ENCODE results near the gene KIF13A. TPM values are rescaled to one million over a fixed set of nuclear protein-coding genes. Genes with fewer than 3 reads are reported as not detected.

KIF13A gene
- total RNA-seq, 8 experiments from 2014 or later: 15.5 to 50.5 (median 24.5) TPM

DNA sequence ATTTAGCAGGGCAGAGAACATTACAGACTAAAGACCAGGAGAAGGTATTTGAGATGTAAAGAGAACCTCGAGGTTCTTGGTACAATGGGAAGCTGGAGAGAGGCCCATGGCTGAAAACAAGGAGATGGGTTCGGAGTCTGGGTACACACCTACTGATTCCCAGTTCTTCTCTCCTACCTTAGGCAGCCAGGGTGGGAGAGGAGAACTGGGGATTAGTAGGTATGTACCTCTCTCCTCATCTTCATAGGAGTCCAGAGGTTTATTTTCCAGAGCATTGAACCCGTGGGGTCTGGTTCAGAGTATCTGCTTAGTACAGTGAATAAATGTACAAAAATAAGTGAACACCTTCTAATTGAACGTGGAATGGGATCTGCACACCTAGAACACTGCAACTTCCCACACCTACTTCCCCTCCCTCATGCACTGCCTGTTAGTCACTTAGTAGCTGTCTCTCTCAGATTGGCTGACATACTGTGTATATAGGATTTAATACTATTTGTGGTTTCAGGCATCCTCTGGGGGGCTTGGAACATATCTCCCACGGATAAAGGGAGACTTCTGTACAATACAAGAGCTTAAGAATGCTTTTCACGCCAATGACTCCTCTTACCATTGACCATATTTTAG, 257.2 kb downstream of the KIF13A start:
- ATAC-seq (replicated peaks in 6 of 8): no peak
- Histone ChIP-seq H3K4me1 (replicated peaks in 1 of 2) (peaks cover 0 to 2% of the 10 kb centered on the region in 2 donors), H3K27ac (no peak overlapping the region), H3K4me3 (no peak overlapping the region)
- 30 to 100% (median 70%) methylated on average over 1 to 6 of the region's 6 CpGs for WGBS, 10 experiments
- in situ Hi-C loops (cut with MboI; ENCODE audit: low pct_unique_long_range_greater_than_20kb in 2 of 9, low sequenced_read_pairs in 9 of 9, unreplicated experiment in 9 of 9): no loop called here

DNA sequence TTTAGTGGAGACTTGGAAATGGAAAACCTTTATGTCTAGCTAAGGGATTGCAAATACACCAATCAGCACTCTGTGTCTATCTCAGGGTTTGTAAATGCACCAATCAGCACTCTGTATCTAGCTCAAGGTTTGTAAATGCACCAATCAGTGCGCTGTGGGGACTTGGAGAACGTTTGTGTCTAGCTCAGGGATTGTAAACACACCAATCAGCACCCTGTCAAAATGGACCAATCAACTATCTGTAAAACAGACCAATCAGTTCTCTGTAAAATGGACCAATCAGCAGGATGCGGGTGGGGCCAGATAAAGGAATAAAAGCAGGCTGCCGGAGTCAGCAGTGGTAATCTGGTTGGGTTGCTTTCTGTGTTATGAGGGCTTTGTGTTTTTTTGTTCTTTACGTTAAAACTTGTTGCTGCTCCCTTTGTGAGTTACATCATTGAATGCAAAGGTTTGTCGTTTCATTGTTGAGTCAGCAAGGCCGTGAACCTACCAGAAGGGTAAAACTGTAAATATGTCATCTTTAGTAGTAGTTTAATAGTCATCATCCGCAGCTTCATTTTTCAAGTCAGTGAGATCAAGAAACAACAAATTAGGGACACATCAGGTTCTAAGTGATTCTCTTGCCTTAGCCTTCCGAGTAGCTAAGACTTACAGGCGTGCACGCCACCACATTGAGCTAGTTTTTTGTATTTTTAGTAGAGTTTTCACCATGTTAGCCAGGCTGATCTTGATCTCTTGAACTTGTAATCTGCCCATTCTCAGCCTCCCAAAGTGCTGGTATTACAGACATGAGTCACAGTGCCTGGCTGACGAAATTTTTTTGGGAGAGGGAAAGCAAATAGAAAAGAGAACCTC, 258.0 kb downstream of the KIF13A start:
- no peak for ATAC-seq (replicated peaks in 6 of 8)
- in situ Hi-C loops (cut with MboI; ENCODE audit: low pct_unique_long_range_greater_than_20kb in 2 of 9, low sequenced_read_pairs in 9 of 9, unreplicated experiment in 9 of 9): no loop called here
- 44 to 89% (median 78%) methylated on average over 1 to 11 of the region's 12 CpGs for WGBS, 10 experiments

DNA sequence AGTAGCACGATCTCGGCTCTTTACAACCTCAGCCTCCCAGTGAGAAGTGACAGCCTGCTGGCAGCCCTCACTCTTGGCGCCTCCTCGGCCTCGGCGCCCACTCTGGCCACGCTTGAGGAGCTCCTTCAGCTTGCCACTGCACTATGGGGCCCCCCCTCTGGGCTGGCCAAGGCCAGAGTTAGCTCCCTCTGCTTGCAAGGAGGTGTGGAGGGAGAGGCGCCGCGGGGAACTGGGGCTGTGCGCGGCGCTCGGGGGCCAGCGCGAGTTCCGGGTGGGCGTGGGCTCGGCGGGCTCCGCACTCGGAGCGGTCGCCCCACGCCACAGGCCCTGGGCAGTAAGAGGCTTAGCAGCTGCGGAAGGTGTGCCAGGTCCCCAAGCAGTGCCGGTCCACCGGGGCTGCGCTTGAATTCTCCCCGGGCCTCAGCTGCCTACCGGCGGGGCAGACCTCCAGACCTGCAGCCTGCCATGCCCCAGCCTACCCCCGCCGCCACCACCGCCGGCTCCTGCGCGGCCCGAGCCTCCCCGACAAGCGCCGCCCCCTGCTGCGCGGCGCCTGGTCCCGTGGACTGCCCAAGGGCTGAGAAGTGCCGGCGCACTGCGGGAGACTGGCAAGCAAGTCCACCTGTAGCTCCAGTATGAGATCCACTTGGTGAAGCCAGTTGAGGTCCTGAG, 258.7 kb downstream of the KIF13A start:
- 67 to 100% methylated on average over 1 to 2 of the region's 49 CpGs; no CpG with 5 or more reads in 8 of the 10 experiments for WGBS, 10 experiments

More for the DNA sequence above, 258.0 kb downstream of the KIF13A start:
- Histone ChIP-seq H3K4me3 (no peak overlapping the region), H3K4me1 (replicated peaks in 1 of 2) (peaks cover 4% of the 10 kb centered on the region in 2 donors), H3K27ac (no peak overlapping the region)

DNA sequence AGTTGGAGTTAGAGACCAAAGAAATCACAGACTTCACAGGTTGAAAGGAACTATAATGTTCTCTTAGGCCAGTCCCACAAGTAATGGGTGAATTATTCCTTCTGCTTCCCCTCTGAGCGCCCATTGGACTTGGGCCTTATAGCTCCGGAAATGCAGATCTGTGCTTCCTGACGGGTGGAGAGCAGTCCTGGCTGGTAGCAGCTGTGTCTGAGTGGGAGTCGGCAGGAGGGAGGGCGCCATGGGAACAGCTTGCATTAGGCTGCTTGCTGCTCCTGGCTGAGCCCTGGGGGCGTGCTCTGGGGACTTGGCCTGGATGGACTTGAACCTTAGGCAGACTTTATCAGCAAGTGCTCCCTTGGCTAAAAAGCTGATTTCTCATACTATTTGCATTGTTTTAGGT, 262.4 kb downstream of the KIF13A start:
- in situ Hi-C loops (cut with MboI; ENCODE audit: low pct_unique_long_range_greater_than_20kb in 2 of 9, low sequenced_read_pairs in 9 of 9, unreplicated experiment in 9 of 9): no loop called here
- Histone ChIP-seq H3K27ac (no peak overlapping the region), H3K4me3 (no peak overlapping the region), H3K4me1 (replicated peaks in 1 of 2) (peaks cover 4% of the 10 kb centered on the region in 2 donors)
- peak; percentile 68 to 99 (median 86) for ATAC-seq (replicated peaks in 6 of 8)
- 0 to 44% (median 11%) methylated on average over 1 to 6 of the region's 6 CpGs; no CpG with 5 or more reads in 4 of the 10 experiments for WGBS, 10 experiments

More for the DNA sequence above, 258.7 kb downstream of the KIF13A start:
- no peak overlapping the region for H3K27ac ChIP-seq
- in situ Hi-C loops (cut with MboI; ENCODE audit: low pct_unique_long_range_greater_than_20kb in 2 of 9, low sequenced_read_pairs in 9 of 9, unreplicated experiment in 9 of 9): no loop called here
- no peak overlapping the region for H3K4me3 ChIP-seq
- peaks cover 4% of the 10 kb centered on the region in 2 donors for H3K4me1 ChIP-seq (replicated peaks in 1 of 2)
- ATAC-seq (replicated peaks in 6 of 8): no peak

DNA sequence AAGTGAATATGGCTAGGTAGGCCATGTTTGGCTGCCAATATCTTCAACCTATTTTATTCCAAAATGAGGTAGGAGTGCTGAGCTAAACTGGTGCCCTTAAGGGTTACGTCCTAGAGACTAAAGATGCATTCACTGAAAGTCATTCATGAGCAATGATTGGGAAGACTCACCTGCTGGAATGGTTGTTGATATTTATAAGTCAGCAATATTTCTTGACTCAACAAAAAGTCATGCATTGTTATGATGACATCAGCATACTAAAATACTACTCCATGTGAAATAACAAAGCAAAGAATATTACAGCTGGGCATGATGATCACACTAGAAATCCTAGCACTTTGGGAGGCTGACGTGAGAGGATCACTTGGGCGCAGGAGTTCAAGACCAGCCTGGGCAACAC, 263.1 kb downstream of the KIF13A start:
- in situ Hi-C loops (cut with MboI; ENCODE audit: low pct_unique_long_range_greater_than_20kb in 2 of 9, low sequenced_read_pairs in 9 of 9, unreplicated experiment in 9 of 9): no loop called here
- Histone ChIP-seq H3K4me1 (replicated peaks in 1 of 2) (peaks cover 4% of the 10 kb centered on the region in 2 donors), H3K27ac (no peak overlapping the region), H3K4me3 (no peak overlapping the region)
- ATAC-seq (replicated peaks in 6 of 8): no peak
- WGBS, 10 experiments: 86 to 100% (median 92%) methylated on average over 2 to 3 of the region's 3 CpGs; no CpG with 5 or more reads in 3 of the 10 experiments

DNA sequence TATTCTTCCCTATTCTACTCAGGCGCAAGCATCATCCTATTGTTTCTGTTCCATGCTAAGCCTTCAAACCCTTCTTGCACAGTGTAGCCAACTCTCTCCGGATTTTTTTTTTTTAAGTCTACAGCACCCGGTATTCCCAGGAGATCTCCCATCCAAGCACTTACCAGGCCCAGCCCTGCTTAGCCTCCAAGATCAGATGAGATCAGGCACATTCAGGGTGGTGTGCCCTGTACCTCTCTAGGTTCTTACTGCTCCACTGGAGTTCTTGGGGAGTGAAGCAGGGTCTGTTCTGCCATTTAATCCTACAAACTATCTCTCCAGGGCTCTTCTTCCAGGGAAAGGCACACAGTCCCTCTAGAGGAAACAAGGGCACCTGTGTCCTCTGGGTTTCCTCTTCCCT, 265.8 kb downstream of the KIF13A start:
- WGBS, 10 experiments: 30 to 100% (median 67%) methylated on average over 1 to 2 of the region's 3 CpGs; no CpG with 5 or more reads in 5 of the 10 experiments

DNA sequence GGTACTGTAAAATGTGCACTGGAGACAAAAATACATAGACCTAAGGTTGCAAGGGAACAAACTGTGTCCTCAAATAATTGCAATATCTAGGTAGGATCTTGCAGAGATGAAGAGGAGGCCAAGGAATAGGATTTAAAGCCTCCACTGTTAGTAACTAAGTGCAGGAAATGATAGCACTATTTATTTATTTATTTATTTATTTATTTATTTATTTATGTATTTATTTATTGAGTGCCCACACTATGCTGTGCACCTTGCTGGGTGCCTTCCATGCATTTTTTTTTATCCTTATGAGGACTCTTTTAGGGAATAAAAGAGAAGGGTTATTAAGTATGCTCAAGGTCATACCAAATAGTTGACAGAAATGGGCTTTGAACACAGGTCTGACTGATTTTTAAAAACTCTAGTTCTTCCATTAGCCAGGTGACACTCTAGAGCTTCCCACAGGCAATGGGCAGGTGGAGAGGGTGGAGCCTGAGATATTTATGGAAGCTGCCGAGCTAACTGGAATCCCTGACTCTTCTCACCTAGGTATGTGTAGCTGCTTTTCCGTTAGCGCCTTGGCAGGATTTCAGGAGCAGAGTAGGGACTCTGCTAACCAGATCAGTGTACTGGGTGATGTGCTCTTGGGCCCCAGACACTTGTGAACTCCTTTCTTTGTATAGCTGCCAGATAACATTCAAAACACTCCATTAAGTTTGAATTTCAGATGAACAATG, 268.0 kb downstream of the KIF13A start:
- no peak overlapping the region for H3K27ac ChIP-seq
- no peak for ATAC-seq (replicated peaks in 6 of 8)
- H3K4me1 ChIP-seq (replicated peaks in 1 of 2): no peaks in the 10 kb centered on the region
- in situ Hi-C loops (cut with MboI; ENCODE audit: low pct_unique_long_range_greater_than_20kb in 2 of 9, low sequenced_read_pairs in 9 of 9, unreplicated experiment in 9 of 9): no loop called here
- WGBS, 10 experiments: 54 to 90% (median 68%) methylated on average over 1 to 3 of the region's 3 CpGs; no CpG with 5 or more reads in 4 of the 10 experiments
- no peak overlapping the region for H3K4me3 ChIP-seq

More for the DNA sequence above, 265.8 kb downstream of the KIF13A start:
- Histone ChIP-seq H3K4me1 (replicated peaks in 1 of 2) (peaks cover 4% of the 10 kb centered on the region in 2 donors), H3K27ac (no peak overlapping the region), H3K4me3 (no peak overlapping the region)
- in situ Hi-C loops (cut with MboI; ENCODE audit: low pct_unique_long_range_greater_than_20kb in 2 of 9, low sequenced_read_pairs in 9 of 9, unreplicated experiment in 9 of 9): no loop called here
- no peak for ATAC-seq (replicated peaks in 6 of 8)

DNA sequence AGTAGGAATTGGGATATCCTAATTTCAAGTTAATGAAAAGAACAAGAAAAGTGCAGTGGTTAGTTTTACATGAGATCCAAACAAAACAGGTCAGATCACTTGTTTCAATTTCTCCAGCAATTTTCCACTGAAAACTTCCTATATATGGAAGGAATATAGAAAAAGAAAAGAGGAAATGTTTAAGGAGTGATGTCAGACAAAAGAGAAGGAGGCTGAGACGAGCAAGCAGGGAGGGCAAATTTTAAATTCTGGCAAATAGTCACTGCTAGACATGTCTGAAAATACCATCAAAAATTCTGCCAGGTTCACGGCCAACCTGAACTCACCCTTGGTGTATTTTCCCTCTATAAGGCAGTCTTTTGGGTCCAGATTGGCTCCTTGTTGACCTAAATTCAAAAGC, 271.2 kb downstream of the KIF13A start:
- H3K4me3 ChIP-seq: no peak overlapping the region
- ATAC-seq (replicated peaks in 6 of 8): no peak
- in situ Hi-C loops (cut with MboI; ENCODE audit: low pct_unique_long_range_greater_than_20kb in 2 of 9, low sequenced_read_pairs in 9 of 9, unreplicated experiment in 9 of 9): no loop called here
- no peak overlapping the region for H3K27ac ChIP-seq
- 43 to 71% (median 52%) methylated on average over 1 to 2 of the region's 2 CpGs; no CpG with 5 or more reads in 1 of the 10 experiments for WGBS, 10 experiments
- no peaks in the 10 kb centered on the region for H3K4me1 ChIP-seq (replicated peaks in 1 of 2)

DNA sequence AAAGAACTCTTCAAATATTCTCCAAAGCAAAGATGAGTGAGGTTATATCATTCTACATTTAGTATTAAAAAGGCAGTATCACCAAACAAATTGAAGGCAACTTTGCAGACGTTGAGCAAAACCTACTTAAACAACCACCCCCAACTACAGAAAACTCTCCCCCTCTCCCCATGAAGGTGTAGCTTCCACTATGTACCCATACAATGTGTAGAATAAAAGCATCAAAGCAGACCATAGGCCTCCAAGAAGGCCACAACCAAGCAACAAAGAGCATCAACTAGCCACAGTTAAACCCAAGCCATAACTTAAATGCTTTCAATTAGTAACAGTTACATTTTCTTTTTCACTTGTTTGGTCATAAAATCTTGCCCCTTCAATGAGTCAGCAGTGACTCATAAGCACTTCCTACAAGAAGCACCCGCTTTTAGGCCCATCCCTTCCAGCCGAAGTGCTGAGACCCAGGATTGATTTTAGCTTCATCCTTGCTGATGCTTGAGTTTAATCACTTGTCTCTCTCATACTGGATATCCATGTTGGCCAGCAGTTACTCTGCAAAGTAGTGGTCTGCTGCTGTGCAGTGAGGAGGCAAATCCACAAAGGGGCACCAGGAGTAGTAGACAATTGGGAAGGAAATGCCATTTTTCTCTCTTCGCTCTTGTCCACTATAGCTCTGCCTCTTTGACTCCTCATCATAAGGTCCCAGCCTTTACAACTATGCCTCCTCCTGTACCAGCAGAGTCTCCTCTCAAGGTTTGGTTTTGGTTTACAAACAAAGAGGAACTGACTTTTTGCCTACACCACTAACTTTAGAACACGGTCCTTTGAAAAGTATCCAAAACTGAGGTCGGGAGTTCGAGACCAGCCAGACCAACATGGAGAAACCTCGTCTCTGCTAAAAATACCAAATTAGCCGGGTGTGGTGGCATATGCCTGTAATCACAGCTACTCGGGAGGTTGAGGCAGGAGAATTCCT, 272.3 kb downstream of the KIF13A start:
- no peaks in the 10 kb centered on the region for H3K4me1 ChIP-seq (replicated peaks in 1 of 2)
- H3K27ac ChIP-seq: no peak overlapping the region
- 43 to 95% (median 69%) methylated on average over 4 to 8 of the region's 10 CpGs; no CpG with 5 or more reads in 1 of the 10 experiments for WGBS, 10 experiments
- in situ Hi-C loops (cut with MboI; ENCODE audit: low pct_unique_long_range_greater_than_20kb in 2 of 9, low sequenced_read_pairs in 9 of 9, unreplicated experiment in 9 of 9): no loop called here
- peak in 5 of 8 experiments; percentile 67 to 97 (median 84) for ATAC-seq (replicated peaks in 6 of 8)
- no peak overlapping the region for H3K4me3 ChIP-seq

DNA sequence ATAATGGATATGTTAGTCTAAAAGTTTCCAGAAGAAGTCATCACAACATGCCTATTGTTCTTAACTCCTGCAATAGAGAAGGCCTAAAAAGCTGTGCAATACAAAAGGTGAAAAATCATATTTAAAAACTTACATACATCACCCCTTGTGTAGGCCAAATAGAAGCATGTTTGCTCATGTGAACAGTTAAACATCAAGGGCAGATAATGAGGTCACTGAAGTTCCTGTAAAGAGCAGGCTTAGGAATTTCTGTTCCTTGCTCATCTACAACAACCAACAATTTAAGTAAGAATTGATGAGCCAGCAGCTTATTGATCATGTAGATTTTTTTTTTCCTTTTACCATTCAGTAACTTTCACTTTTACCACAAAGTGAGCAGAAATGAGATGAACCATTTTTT, 273.3 kb downstream of the KIF13A start:
- H3K4me1 ChIP-seq (replicated peaks in 1 of 2): no peaks in the 10 kb centered on the region
- no peak overlapping the region for H3K4me3 ChIP-seq
- no peak for ATAC-seq (replicated peaks in 6 of 8)
- in situ Hi-C loops (cut with MboI; ENCODE audit: low pct_unique_long_range_greater_than_20kb in 2 of 9, low sequenced_read_pairs in 9 of 9, unreplicated experiment in 9 of 9): no loop called here
- no peak overlapping the region for H3K27ac ChIP-seq

DNA sequence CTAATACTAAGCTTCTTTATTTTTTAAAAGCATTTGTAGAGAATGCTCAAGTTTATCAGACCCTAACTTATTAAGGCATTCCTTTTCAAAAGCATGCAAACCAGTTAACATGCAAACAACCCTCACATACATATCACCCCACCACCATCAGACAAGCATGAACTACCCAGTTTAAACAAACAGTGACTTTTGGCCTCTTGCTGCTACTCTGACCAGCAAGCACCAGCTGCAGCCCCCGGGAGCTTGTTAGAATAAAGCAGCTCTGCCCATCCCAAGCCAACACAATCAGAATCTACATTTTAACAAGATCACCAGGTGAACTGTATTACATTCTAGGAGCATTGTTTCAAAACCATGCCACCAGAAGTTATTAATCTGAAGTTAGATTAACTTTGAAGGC, 274.9 kb downstream of the KIF13A start:
- Histone ChIP-seq H3K4me3 (no peak overlapping the region), H3K4me1 (replicated peaks in 1 of 2) (no peaks in the 10 kb centered on the region), H3K27ac (no peak overlapping the region)
- ATAC-seq (replicated peaks in 6 of 8): no peak
- WGBS, 10 experiments: 9 to 67% (median 14%) methylated on average over 1 of the region's 1 CpG; no CpG with 5 or more reads in 5 of the 10 experiments
- in situ Hi-C loops (cut with MboI; ENCODE audit: low pct_unique_long_range_greater_than_20kb in 2 of 9, low sequenced_read_pairs in 9 of 9, unreplicated experiment in 9 of 9): no loop called here

DNA sequence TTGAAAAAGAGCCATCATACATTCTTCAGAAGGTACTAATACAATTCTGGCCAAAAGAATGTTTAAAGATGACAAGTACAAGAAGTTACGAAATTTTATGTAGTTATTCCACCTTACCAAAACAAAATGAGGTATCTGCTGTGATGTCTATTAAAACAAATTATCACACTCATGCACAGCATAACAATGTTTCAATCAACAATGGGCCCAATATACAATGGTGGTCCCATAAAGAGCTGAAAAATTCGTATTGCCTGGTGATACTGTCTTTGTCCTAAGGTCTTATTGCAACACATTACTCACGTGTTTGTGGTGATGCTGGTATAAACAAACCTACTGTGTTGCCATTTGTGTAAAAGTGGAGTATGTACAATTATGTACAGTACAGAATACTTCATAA, 277.1 kb downstream of the KIF13A start:
- Histone ChIP-seq H3K4me3 (no peak overlapping the region), H3K4me1 (replicated peaks in 1 of 2) (no peaks in the 10 kb centered on the region), H3K27ac (no peak overlapping the region)
- 0 to 90% (median 61%) methylated on average over 1 to 3 of the region's 3 CpGs; no CpG with 5 or more reads in 3 of the 10 experiments for WGBS, 10 experiments
- ATAC-seq (replicated peaks in 6 of 8): no peak
- in situ Hi-C loops (cut with MboI; ENCODE audit: low pct_unique_long_range_greater_than_20kb in 2 of 9, low sequenced_read_pairs in 9 of 9, unreplicated experiment in 9 of 9): no loop called here

Data from motor neuron (in vitro differentiated cells).